ENCODE data around the gene SLC22A16.

GRCh38 chr6:110430236-110430635, 46.2 kb downstream of the SLC22A16 start:
- TF ChIP-seq EP300 (IDR thresholded peaks at IDR 0.05; ENCODE audit: low read depth) = no peak
- TF ChIP-seq, protein P1, sequence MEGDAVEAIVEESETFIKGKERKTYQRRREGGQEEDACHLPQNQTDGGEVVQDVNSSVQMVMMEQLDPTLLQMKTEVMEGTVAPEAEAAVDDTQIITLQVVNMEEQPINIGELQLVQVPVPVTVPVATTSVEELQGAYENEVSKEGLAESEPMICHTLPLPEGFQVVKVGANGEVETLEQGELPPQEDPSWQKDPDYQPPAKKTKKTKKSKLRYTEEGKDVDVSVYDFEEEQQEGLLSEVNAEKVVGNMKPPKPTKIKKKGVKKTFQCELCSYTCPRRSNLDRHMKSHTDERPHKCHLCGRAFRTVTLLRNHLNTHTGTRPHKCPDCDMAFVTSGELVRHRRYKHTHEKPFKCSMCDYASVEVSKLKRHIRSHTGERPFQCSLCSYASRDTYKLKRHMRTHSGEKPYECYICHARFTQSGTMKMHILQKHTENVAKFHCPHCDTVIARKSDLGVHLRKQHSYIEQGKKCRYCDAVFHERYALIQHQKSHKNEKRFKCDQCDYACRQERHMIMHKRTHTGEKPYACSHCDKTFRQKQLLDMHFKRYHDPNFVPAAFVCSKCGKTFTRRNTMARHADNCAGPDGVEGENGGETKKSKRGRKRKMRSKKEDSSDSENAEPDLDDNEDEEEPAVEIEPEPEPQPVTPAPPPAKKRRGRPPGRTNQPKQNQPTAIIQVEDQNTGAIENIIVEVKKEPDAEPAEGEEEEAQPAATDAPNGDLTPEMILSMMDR (IDR thresholded peaks at IDR 0.05) = no peak
